Measurements from ENCODE around the gene PTPRC. TPM values are rescaled to one million over a fixed set of nuclear protein-coding genes. Genes with fewer than 3 reads are reported as not detected.

Gene PTPRC
- polyA plus RNA-seq, 1 donor (not counting 4 experiments of a cell fraction or from before 2014, with no cell fraction given) = not detected

- Histone ChIP-seq H3K9me3 (ENCODE audit: control insufficient read depth, low read depth, low read length) (no peaks in the 10 kb centered on the region), H3K79me2 (ENCODE audit: control insufficient read depth, insufficient read depth, low read length) (no peaks in the 10 kb centered on the region), H3K9ac (ENCODE audit: control insufficient read depth, extremely low read depth, insufficient read depth, low read length) (no peak overlapping the region), H3K27me3 (ENCODE audit: control insufficient read depth, extremely low read depth, insufficient read depth, low read length) (peaks cover 3% of the 10 kb centered on the region), H3K9me1 (ENCODE audit: control insufficient read depth, extremely low read depth, insufficient read depth, low read length) (no peaks in the 10 kb centered on the region), H3K4me2 (ENCODE audit: control insufficient read depth, extremely low read depth, insufficient read depth, low read depth, low read length) (no peak overlapping the region), H3K4me1 (ENCODE audit: control insufficient read depth, extremely low read depth, insufficient read depth, low read length) (no peaks in the 10 kb centered on the region), H3K4me3 (ENCODE audit: control insufficient read depth in 2 of 3, extremely low read depth in 1 of 3, insufficient read depth in 2 of 3, low read depth in 1 of 3, low read length in 3 of 3) (no peak overlapping the region), H3K36me3 (ENCODE audit: control insufficient read depth in 2 of 2, extremely low read depth in 1 of 2, insufficient read depth in 2 of 2, low read length in 2 of 2) (no peaks in the 10 kb centered on the region), H2AFZ (ENCODE audit: control insufficient read depth, low read length) (no peak overlapping the region), H4K20me1 (ENCODE audit: control insufficient read depth, extremely low read depth, insufficient read depth, low read length) (no peaks in the 10 kb centered on the region), H3K27ac (ENCODE audit: control insufficient read depth, insufficient read depth, low read length) (no peak overlapping the region)
- TF ChIP-seq CTCF (optimal IDR thresholded peaks at IDR 0.05 in 1 of 3, IDR thresholded peaks at IDR 0.05 in 1 of 3, conservative IDR thresholded peaks at IDR 0.05 in 1 of 3; ENCODE audit: extremely low read depth in 1 of 3, insufficient read depth in 2 of 3, low read length in 3 of 3) (no peak), EZH2 (IDR thresholded peaks at IDR 0.05; ENCODE audit: low read length) (no peak)
- dilution Hi-C loops (cut with MboI; ENCODE audit: extremely low pct_ligation_motif_present, low sequenced_read_pairs) = no loop called here
- DNase-seq (ENCODE audit: low read depth, low spot score) (no peak), FAIRE-seq (no peak)
These were observed 108.3 kb downstream of the PTPRC start for GRCh38 chr1:198747127-198747526.

DNA sequence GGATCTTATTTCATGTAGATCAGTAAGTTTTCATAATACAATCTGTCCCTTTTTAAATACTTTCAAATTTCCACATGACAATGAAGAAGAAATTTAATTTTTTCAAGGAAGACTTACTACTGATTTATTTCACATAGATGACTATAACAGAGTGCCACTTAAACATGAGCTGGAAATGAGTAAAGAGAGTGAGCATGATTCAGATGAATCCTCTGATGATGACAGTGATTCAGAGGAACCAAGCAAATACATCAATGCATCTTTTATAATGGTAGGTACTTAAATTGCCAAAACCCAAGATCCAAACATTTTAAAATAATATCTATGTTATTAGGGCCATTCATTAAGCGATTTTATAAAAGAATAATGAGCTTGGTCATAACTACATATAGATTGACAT is 110.4 kb downstream of the PTPRC start:
- dilution Hi-C loops (cut with MboI; ENCODE audit: extremely low pct_ligation_motif_present, low sequenced_read_pairs) = no loop called here
- DNase-seq (ENCODE audit: low read depth, low spot score) = no peak

More for the DNA sequence above, 110.4 kb downstream of the PTPRC start:
- TF ChIP-seq CTCF (optimal IDR thresholded peaks at IDR 0.05 in 1 of 3, IDR thresholded peaks at IDR 0.05 in 1 of 3, conservative IDR thresholded peaks at IDR 0.05 in 1 of 3; ENCODE audit: extremely low read depth in 1 of 3, insufficient read depth in 2 of 3, low read length in 3 of 3) (no peak), EZH2 (IDR thresholded peaks at IDR 0.05; ENCODE audit: low read length) (no peak)
- Histone ChIP-seq H3K79me2 (ENCODE audit: control insufficient read depth, insufficient read depth, low read length) (no peaks in the 10 kb centered on the region), H3K27me3 (ENCODE audit: control insufficient read depth, extremely low read depth, insufficient read depth, low read length) (peaks cover 3% of the 10 kb centered on the region), H2AFZ (ENCODE audit: control insufficient read depth, low read length) (no peak overlapping the region), H3K9me3 (ENCODE audit: control insufficient read depth, low read depth, low read length) (no peaks in the 10 kb centered on the region), H3K4me3 (ENCODE audit: control insufficient read depth in 2 of 3, extremely low read depth in 1 of 3, insufficient read depth in 2 of 3, low read depth in 1 of 3, low read length in 3 of 3) (no peak overlapping the region), H3K4me1 (ENCODE audit: control insufficient read depth, extremely low read depth, insufficient read depth, low read length) (no peaks in the 10 kb centered on the region), H3K4me2 (ENCODE audit: control insufficient read depth, extremely low read depth, insufficient read depth, low read depth, low read length) (no peak overlapping the region), H4K20me1 (ENCODE audit: control insufficient read depth, extremely low read depth, insufficient read depth, low read length) (no peaks in the 10 kb centered on the region), H3K9ac (ENCODE audit: control insufficient read depth, extremely low read depth, insufficient read depth, low read length) (no peak overlapping the region), H3K27ac (ENCODE audit: control insufficient read depth, insufficient read depth, low read length) (no peak overlapping the region), H3K9me1 (ENCODE audit: control insufficient read depth, extremely low read depth, insufficient read depth, low read length) (no peaks in the 10 kb centered on the region), H3K36me3 (ENCODE audit: control insufficient read depth in 2 of 2, extremely low read depth in 1 of 2, insufficient read depth in 2 of 2, low read length in 2 of 2) (no peaks in the 10 kb centered on the region)
- no peak for FAIRE-seq

All from keratinocyte (primary cell).